CD4-positive, alpha-beta T cell treated with Interleukin-10 for 1 hour (primary cell): ENCODE measurements around the gene HLA-DPA1.
A peak's percentile ranks its signal among the peaks of the same experiment; 100 is the strongest.
"Not testable (repeated sequence)": the region's sequence is repeated elsewhere in the genome, so short reads cannot be mapped to it uniquely, and the experiment has no call there.

Source experiments
- DNase-seq: peaks from one replicate; pipeline ENCODE4 v3.0.0-alpha.2; 2020

HLA-DPA1 gene

GRCh38 chr6:33088258-33088930, 14.9 kb upstream of the HLA-DPA1 start:
- DNase-seq: no peak

GRCh38 chr6:33085627-33086026, 12.2 kb upstream of the HLA-DPA1 start:
- no peak for DNase-seq

- DNase-seq: peak; percentile 37
These were observed 9.3 kb upstream of the HLA-DPA1 start for GRCh38 chr6:33082702-33083101.

- DNase-seq: no peak
These were observed 7.8 kb upstream of the HLA-DPA1 start for GRCh38 chr6:33081098-33081824.

- DNase-seq: no peak
These were observed 7.0 kb upstream of the HLA-DPA1 start for GRCh38 chr6:33080127-33081089.

- DNase-seq: no peak
These were observed 6.1 kb upstream of the HLA-DPA1 start for GRCh38 chr6:33079580-33079979.

- no peak for DNase-seq
These were observed 5.6 kb upstream of the HLA-DPA1 start for GRCh38 chr6:33078919-33079521.

GRCh38 chr6:33078442-33078841, 5.0 kb upstream of the HLA-DPA1 start:
- no peak for DNase-seq

- no peak for DNase-seq
These were observed 4.5 kb upstream of the HLA-DPA1 start for GRCh38 chr6:33077908-33078307.

GRCh38 chr6:33076406-33076934, 3.0 kb upstream of the HLA-DPA1 start:
- no peak for DNase-seq

- DNase-seq: peak; percentile 86
These were observed 2.3 kb upstream of the HLA-DPA1 start, which contains the start of gene HLA-DPB1 for GRCh38 chr6:33075568-33076405. Gene HLA-DPB1, plus strand, starts transcription at chr6:33075990. Its CDS starts 52 bp downstream, at chr6:33076042.

- no peak for DNase-seq
These were observed 1.7 kb upstream of the HLA-DPA1 start for GRCh38 chr6:33075208-33075567.

GRCh38 chr6:33072508-33073100, 845 bp downstream of the HLA-DPA1 start:
- DNase-seq: no peak

- no peak for DNase-seq
These were observed 1.9 kb downstream of the HLA-DPA1 start for GRCh38 chr6:33071569-33071968.

- no peak for DNase-seq
These were observed 2.5 kb downstream of the HLA-DPA1 start for GRCh38 chr6:33070909-33071308.

GRCh38 chr6:33069021-33069738, 4.3 kb downstream of the HLA-DPA1 start:
- no peak for DNase-seq

- no peak for DNase-seq
These were observed 6.4 kb downstream of the HLA-DPA1 start for GRCh38 chr6:33066917-33067521.

GRCh38 chr6:33065312-33065711, 8.1 kb downstream of the HLA-DPA1 start:
- DNase-seq: no peak

- no peak for DNase-seq
These were observed 8.7 kb downstream of the HLA-DPA1 start for GRCh38 chr6:33064723-33065122.

GRCh38 chr6:33063435-33063834, 10.0 kb downstream of the HLA-DPA1 start:
- not testable (repeated sequence) for DNase-seq
